ENCODE measurements around the gene B3GAT1. TPM values are rescaled to one million over a fixed set of nuclear protein-coding genes. Genes with fewer than 3 reads are reported as not detected.

The B3GAT1 gene
- total RNA-seq, 1 donor = not detected

DNA sequence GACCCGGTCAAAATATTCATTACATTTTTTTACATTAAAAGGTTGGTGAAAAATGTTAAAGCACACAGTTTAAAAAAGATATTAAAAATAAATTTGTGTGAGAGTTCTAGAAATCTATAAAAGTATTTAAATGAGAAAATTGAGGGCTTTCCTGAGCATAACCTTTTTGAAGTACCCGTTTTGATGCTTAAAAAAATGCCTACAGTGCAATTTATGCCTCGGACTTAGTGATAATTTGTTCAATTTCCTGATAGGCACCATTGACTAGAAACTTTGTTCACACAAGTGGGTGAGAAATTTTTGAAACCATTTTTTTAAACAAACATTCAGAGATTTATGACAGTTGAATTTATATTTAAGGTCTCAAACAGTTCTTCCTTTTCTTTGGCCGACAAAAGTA lies 29.7 kb upstream of the B3GAT1 start:
- Histone ChIP-seq H3K4me1 (ENCODE audit: insufficient read depth, low read length) (no peaks in the 10 kb centered on the region), H3K36me3 (ENCODE audit: insufficient read depth, low read length) (no peaks in the 10 kb centered on the region), H3K4me3 (ENCODE audit: insufficient read depth, low read length) (no peak overlapping the region), H3K27me3 (ENCODE audit: insufficient read depth, low read length) (no peaks in the 10 kb centered on the region), H2AFZ (ENCODE audit: low read length) (no peak overlapping the region), H3K4me2 (ENCODE audit: insufficient read depth, low read length) (no peak overlapping the region), H4K20me1 (ENCODE audit: insufficient read depth, low read length) (no peaks in the 10 kb centered on the region), H3K79me2 (ENCODE audit: insufficient read depth, low read length) (no peaks in the 10 kb centered on the region), H3K9me3 (ENCODE audit: low read depth, low read length) (no peaks in the 10 kb centered on the region), H3K27ac (ENCODE audit: low read depth, low read length) (no peak overlapping the region)
- no peak for TF ChIP-seq CTCF (IDR thresholded peaks at IDR 0.05; ENCODE audit: extremely low read depth, low read depth, low read length)
- DNase-seq (ENCODE audit: insufficient read length, low spot score, missing footprints) = no peak

GRCh38 chr11:134441281-134441680 lies 29.2 kb upstream of the B3GAT1 start:
- no peak for TF ChIP-seq CTCF (IDR thresholded peaks at IDR 0.05; ENCODE audit: extremely low read depth, low read depth, low read length)
- Histone ChIP-seq H3K27ac (ENCODE audit: low read depth, low read length) (no peak overlapping the region), H2AFZ (ENCODE audit: low read length) (no peak overlapping the region), H3K36me3 (ENCODE audit: insufficient read depth, low read length) (no peaks in the 10 kb centered on the region), H3K4me2 (ENCODE audit: insufficient read depth, low read length) (no peak overlapping the region), H3K4me1 (ENCODE audit: insufficient read depth, low read length) (no peaks in the 10 kb centered on the region), H4K20me1 (ENCODE audit: insufficient read depth, low read length) (no peaks in the 10 kb centered on the region), H3K4me3 (ENCODE audit: insufficient read depth, low read length) (no peak overlapping the region), H3K79me2 (ENCODE audit: insufficient read depth, low read length) (no peaks in the 10 kb centered on the region), H3K9me3 (ENCODE audit: low read depth, low read length) (no peaks in the 10 kb centered on the region), H3K27me3 (ENCODE audit: insufficient read depth, low read length) (no peaks in the 10 kb centered on the region)
- peak; percentile 43 for DNase-seq (ENCODE audit: insufficient read length, low spot score, missing footprints)

- Histone ChIP-seq H3K9me3 (ENCODE audit: low read depth, low read length) (no peaks in the 10 kb centered on the region), H3K4me2 (ENCODE audit: insufficient read depth, low read length) (no peak overlapping the region), H2AFZ (ENCODE audit: low read length) (no peak overlapping the region), H3K79me2 (ENCODE audit: insufficient read depth, low read length) (no peaks in the 10 kb centered on the region), H4K20me1 (ENCODE audit: insufficient read depth, low read length) (no peaks in the 10 kb centered on the region), H3K4me1 (ENCODE audit: insufficient read depth, low read length) (no peaks in the 10 kb centered on the region), H3K27me3 (ENCODE audit: insufficient read depth, low read length) (no peaks in the 10 kb centered on the region), H3K4me3 (ENCODE audit: insufficient read depth, low read length) (no peak overlapping the region), H3K36me3 (ENCODE audit: insufficient read depth, low read length) (no peaks in the 10 kb centered on the region), H3K27ac (ENCODE audit: low read depth, low read length) (no peak overlapping the region)
- DNase-seq (ENCODE audit: insufficient read length, low spot score, missing footprints) = peak; percentile 44
- TF ChIP-seq CTCF (IDR thresholded peaks at IDR 0.05; ENCODE audit: extremely low read depth, low read depth, low read length) = no peak
These were observed 28.8 kb upstream of the B3GAT1 start for GRCh38 chr11:134440851-134441250.

- Histone ChIP-seq H3K36me3 (ENCODE audit: insufficient read depth, low read length) (no peaks in the 10 kb centered on the region), H3K9me3 (ENCODE audit: low read depth, low read length) (no peaks in the 10 kb centered on the region), H3K4me1 (ENCODE audit: insufficient read depth, low read length) (no peaks in the 10 kb centered on the region), H3K4me3 (ENCODE audit: insufficient read depth, low read length) (no peak overlapping the region), H4K20me1 (ENCODE audit: insufficient read depth, low read length) (no peaks in the 10 kb centered on the region), H3K27me3 (ENCODE audit: insufficient read depth, low read length) (no peaks in the 10 kb centered on the region), H3K4me2 (ENCODE audit: insufficient read depth, low read length) (no peak overlapping the region), H3K79me2 (ENCODE audit: insufficient read depth, low read length) (no peaks in the 10 kb centered on the region), H3K27ac (ENCODE audit: low read depth, low read length) (no peak overlapping the region), H2AFZ (ENCODE audit: low read length) (no peak overlapping the region)
- DNase-seq (ENCODE audit: insufficient read length, low spot score, missing footprints) = peak; percentile 37
- TF ChIP-seq CTCF (IDR thresholded peaks at IDR 0.05; ENCODE audit: extremely low read depth, low read depth, low read length) = no peak
These were observed 26.8 kb upstream of the B3GAT1 start for GRCh38 chr11:134438542-134439537.

Measured in osteoblast (primary cell).